NT2/D1 (cell line): Measurements from ENCODE around the gene CDYL.
"Not testable (repeated sequence)": the region's sequence is repeated elsewhere in the genome, so short reads cannot be mapped to it uniquely, and the experiment has no call there.

Experiments used
- DNase-seq: peaks from one replicate; pipeline ENCODE4 v3.0.0-alpha.2; 2011; ENCODE audit warnings: low read depth, low spot score
- H3K27me3 ChIP-seq: 2 replicates; pipeline ENCODE4 v1.6.0; 2011; ENCODE audit warnings: mild to moderate bottlenecking; ENCODE audit not compliant: insufficient read length, insufficient read depth
- H3K36me3 ChIP-seq: 2 replicates; pipeline ENCODE4 v1.6.1; 2011; ENCODE audit warnings: mild to moderate bottlenecking, low read length, mixed read lengths; ENCODE audit not compliant: insufficient read depth, insufficient read length
- H3K4me1 ChIP-seq: 2 replicates; pipeline ENCODE4 v1.5.1; 2011; ENCODE audit not compliant: insufficient read depth, insufficient read length
- H3K4me3 ChIP-seq: 2 replicates; pipeline ENCODE4 v1.5.1; 2011; ENCODE audit warnings: low read depth; ENCODE audit not compliant: insufficient read length
- H3K9ac ChIP-seq: 2 replicates; pipeline ENCODE4 v1.6.0; 2011; ENCODE audit warnings: low read depth; ENCODE audit not compliant: insufficient read length
- H3K9me3 ChIP-seq: 2 replicates; pipeline ENCODE4 v1.5.1; 2011; ENCODE audit warnings: mild to moderate bottlenecking, low read length; ENCODE audit not compliant: insufficient read depth
- SUZ12 ChIP-seq: IDR thresholded peaks from 2 replicates; pipeline ENCODE4 v1.6.1; 2011; ENCODE audit not compliant: insufficient read length, insufficient read depth; ENCODE audit errors: extremely low read depth
- YY1 ChIP-seq: IDR thresholded peaks from 2 replicates; pipeline ENCODE4 v1.6.1; 2011; ENCODE audit not compliant: insufficient read length, insufficient read depth
- ZNF274 ChIP-seq: IDR thresholded peaks from 2 replicates; pipeline ENCODE4 v1.6.1; 2011; ENCODE audit warnings: mild to moderate bottlenecking, low read depth, low read length

Gene CDYL

DNA sequence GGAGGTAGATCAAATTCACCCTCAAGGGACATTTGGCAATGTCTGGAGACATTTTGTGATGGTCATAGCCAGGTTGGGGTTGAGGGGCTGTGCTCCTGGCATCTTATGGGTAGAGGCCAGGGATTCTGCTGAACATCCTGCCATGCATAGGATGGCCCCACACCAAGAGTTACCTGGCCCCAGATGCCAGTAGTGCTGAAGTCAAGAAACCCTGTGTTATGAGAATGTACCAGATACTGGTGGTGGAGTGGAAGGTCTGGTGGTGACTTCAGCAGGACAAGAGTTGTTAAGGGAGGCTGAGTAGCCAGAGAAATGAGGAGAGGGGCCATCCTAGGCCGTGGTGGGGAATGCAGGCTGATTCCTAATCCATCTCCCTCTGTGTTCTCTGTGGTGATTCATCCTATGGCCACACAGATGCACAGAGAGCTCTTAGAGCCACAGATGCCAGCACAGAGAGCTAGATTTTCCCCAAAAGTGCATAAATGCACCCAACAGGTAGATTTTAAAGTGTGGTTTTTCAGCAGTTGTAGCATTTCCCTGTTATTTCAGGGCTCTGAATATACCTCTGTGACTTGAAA lies 43.6 kb downstream of the CDYL start:
- H3K4me3 ChIP-seq = no peak overlapping the region

GRCh38 chr6:4820704-4821276 lies 44.6 kb downstream of the CDYL start:
- no peaks in the 10 kb centered on the region for H3K27me3 ChIP-seq
- no peak for DNase-seq
- H3K9me3 ChIP-seq = no peaks in the 10 kb centered on the region
- no peak overlapping the region for H3K9ac ChIP-seq
- no peak overlapping the region for H3K4me3 ChIP-seq
- no peaks in the 10 kb centered on the region for H3K36me3 ChIP-seq
- TF ChIP-seq ZNF274 = no peak
- TF ChIP-seq SUZ12 = no peak
- no peak for TF ChIP-seq YY1
- H3K4me1 ChIP-seq = peaks cover 5% of the 10 kb centered on the region

More for the DNA sequence above, 43.6 kb downstream of the CDYL start:
- no peak for DNase-seq
- no peaks in the 10 kb centered on the region for H3K27me3 ChIP-seq
- no peak overlapping the region for H3K9ac ChIP-seq
- no peaks in the 10 kb centered on the region for H3K36me3 ChIP-seq
- no peak for TF ChIP-seq ZNF274
- TF ChIP-seq YY1 = no peak
- no peak for TF ChIP-seq SUZ12
- no peaks in the 10 kb centered on the region for H3K9me3 ChIP-seq
- H3K4me1 ChIP-seq = peaks cover 5% of the 10 kb centered on the region

DNA sequence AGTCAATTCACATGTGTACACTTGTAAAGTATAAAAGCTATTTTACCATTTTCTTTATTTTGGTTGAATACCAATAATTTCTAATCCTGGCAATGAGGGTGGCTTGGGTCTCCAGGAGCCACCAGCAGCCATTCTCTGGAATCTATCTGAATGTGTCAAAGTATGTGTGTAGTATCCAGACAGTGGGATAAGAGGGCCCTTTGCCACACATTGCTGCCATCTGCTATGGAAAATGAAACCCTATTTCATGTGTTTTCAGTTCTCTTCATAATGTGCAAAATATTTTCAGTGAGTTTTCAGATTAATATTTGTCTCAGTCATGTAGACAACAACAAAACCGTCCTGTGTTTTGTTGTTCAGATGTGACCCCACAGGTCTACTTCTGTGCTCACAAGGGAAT lies 46.3 kb downstream of the CDYL start:
- H3K9ac ChIP-seq = no peak overlapping the region
- TF ChIP-seq SUZ12 (no peak), ZNF274 (no peak), YY1 (no peak)
- H3K36me3 ChIP-seq = no peaks in the 10 kb centered on the region
- no peak overlapping the region for H3K4me3 ChIP-seq
- H3K27me3 ChIP-seq = no peaks in the 10 kb centered on the region
- H3K9me3 ChIP-seq = no peaks in the 10 kb centered on the region
- DNase-seq = no peak
- peaks cover 5% of the 10 kb centered on the region for H3K4me1 ChIP-seq

DNA sequence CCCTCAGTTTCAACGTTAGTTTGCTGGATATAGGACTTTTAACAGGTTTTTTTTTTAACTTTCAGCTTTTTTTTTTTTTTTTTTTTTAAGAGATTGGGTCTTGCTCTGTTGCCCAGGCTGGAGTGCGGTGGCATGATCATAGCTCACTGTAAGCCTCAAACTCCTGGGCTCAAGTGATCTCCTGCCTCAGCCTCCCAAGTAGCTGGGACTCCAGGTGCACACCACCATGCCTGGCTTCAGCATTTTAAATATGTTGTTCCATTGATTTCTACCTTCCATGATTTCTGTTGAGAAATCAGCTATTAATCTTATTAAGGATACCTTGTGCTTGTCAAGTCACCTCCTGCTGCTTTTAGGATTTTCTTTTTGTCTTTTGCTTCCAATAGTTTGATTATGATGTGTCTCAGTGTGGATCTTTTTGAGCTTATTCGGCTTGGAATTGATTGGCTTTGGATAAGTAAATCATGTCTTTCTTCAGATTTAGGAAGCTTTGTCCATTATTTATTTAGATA lies 52.0 kb downstream of the CDYL start:
- no peak for DNase-seq
- Histone ChIP-seq H3K9ac (no peak overlapping the region), H3K4me3 (no peak overlapping the region), H3K36me3 (no peaks in the 10 kb centered on the region), H3K4me1 (no peaks in the 10 kb centered on the region), H3K27me3 (no peaks in the 10 kb centered on the region), H3K9me3 (peaks cover 15% of the 10 kb centered on the region)
- TF ChIP-seq ZNF274 = no peak
- TF ChIP-seq YY1 = no peak
- TF ChIP-seq SUZ12 = no peak

GRCh38 chr6:4829089-4829488 lies 52.9 kb downstream of the CDYL start:
- H3K36me3 ChIP-seq = no peaks in the 10 kb centered on the region
- no peak for DNase-seq
- no peak for TF ChIP-seq YY1
- no peak for TF ChIP-seq ZNF274
- TF ChIP-seq SUZ12 = no peak
- no peak overlapping the region for H3K4me3 ChIP-seq
- peaks cover 15% of the 10 kb centered on the region for H3K9me3 ChIP-seq
- H3K27me3 ChIP-seq = no peaks in the 10 kb centered on the region
- no peaks in the 10 kb centered on the region for H3K4me1 ChIP-seq
- no peak overlapping the region for H3K9ac ChIP-seq

GRCh38 chr6:4835540-4835939 lies 59.3 kb downstream of the CDYL start:
- H3K9ac ChIP-seq, H3K27me3 ChIP-seq, H3K9me3 ChIP-seq, H3K4me1 ChIP-seq, H3K36me3 ChIP-seq, H3K4me3 ChIP-seq: not testable (repeated sequence)
- peak; percentile 46 for DNase-seq

GRCh38 chr6:4840169-4840568 lies 64.0 kb downstream of the CDYL start:
- Histone ChIP-seq H3K9ac (no peak overlapping the region), H3K4me1 (no peaks in the 10 kb centered on the region), H3K36me3 (no peaks in the 10 kb centered on the region), H3K4me3 (no peak overlapping the region), H3K27me3 (no peaks in the 10 kb centered on the region), H3K9me3 (peaks cover 22% of the 10 kb centered on the region; the same call in 1 of the 2 replicates)
- no peak for DNase-seq
- TF ChIP-seq YY1 = no peak
- no peak for TF ChIP-seq SUZ12
- TF ChIP-seq ZNF274 = no peak
